Measurements from ENCODE around the gene TMEM182. TPM values are rescaled to one million over a fixed set of nuclear protein-coding genes. Genes with fewer than 3 reads are reported as not detected.

The TMEM182 gene
- total RNA-seq, 2 experiments from 2014 or later, result 4.9 to 6.3 TPM

- no peak overlapping the region for H3K27ac Mint-ChIP-seq
- intact Hi-C loops (cut with micrococcal nuclease), result no loop called here
- no peaks in the 10 kb centered on the region for H3K4me1 Mint-ChIP-seq (ENCODE audit: low read depth)
- H3K9me3 Mint-ChIP-seq, result no peaks in the 10 kb centered on the region
- no peak for DNase-seq
- H3K36me3 Mint-ChIP-seq (ENCODE audit: low read depth), result peaks cover 4% of the 10 kb centered on the region
- CTCF ChIA-PET, result interaction anchor here (1.1 kb wide), 2 partner anchors 15 to 17 kb away, joined by 3 to 4 read pairs; no protein-coding TSS in a partner anchor
- no peaks in the 10 kb centered on the region for H3K27me3 Mint-ChIP-seq (ENCODE audit: low read depth)
- H3K4me3 Mint-ChIP-seq, result no peak overlapping the region
These were observed 28.2 kb downstream of the TMEM182 start for GRCh38 chr2:102790091-102790455.

- Mint-ChIP-seq H3K4me3 (no peak overlapping the region), H3K9me3 (peaks cover 7% of the 10 kb centered on the region)
- intact Hi-C loops (cut with micrococcal nuclease), result no loop called here
These were observed 30.9 kb downstream of the TMEM182 start for GRCh38 chr2:102792568-102793208.

GRCh38 chr2:102795641-102796040 lies 33.8 kb downstream of the TMEM182 start:
- Mint-ChIP-seq H3K27ac (no peak overlapping the region), H3K27me3 (ENCODE audit: low read depth) (no peaks in the 10 kb centered on the region), H3K4me3 (no peak overlapping the region), H3K9me3 (peaks cover 27% of the 10 kb centered on the region), H3K4me1 (ENCODE audit: low read depth) (no peaks in the 10 kb centered on the region), H3K36me3 (ENCODE audit: low read depth) (peaks cover 42% of the 10 kb centered on the region)
- CTCF ChIA-PET, result interaction anchor here (0.9 kb wide), 1 partner anchor 46 kb away, joined by 3 read pairs; no protein-coding TSS in a partner anchor
- intact Hi-C loops (cut with micrococcal nuclease), result no loop called here
- DNase-seq, result no peak

More at GRCh38 chr2:102792568-102793208, 30.9 kb downstream of the TMEM182 start:
- DNase-seq, result no peak
- CTCF ChIA-PET, result no interaction called here
- Mint-ChIP-seq H3K27ac (no peak overlapping the region), H3K4me1 (ENCODE audit: low read depth) (no peaks in the 10 kb centered on the region), H3K27me3 (ENCODE audit: low read depth) (no peaks in the 10 kb centered on the region), H3K36me3 (ENCODE audit: low read depth) (peaks cover 15% of the 10 kb centered on the region)

GRCh38 chr2:102796337-102796736 lies 34.5 kb downstream of the TMEM182 start:
- CTCF ChIA-PET, result interaction anchor here (0.9 to 1.4 kb wide), 2 partner anchors 10 to 45 kb away, joined by 3 to 5 read pairs; no protein-coding TSS in a partner anchor
- no peaks in the 10 kb centered on the region for H3K4me1 Mint-ChIP-seq (ENCODE audit: low read depth)
- H3K27me3 Mint-ChIP-seq (ENCODE audit: low read depth), result no peaks in the 10 kb centered on the region
- intact Hi-C loops (cut with micrococcal nuclease), result no loop called here
- H3K9me3 Mint-ChIP-seq, result peaks cover 34% of the 10 kb centered on the region
- DNase-seq, result no peak
- no peak overlapping the region for H3K27ac Mint-ChIP-seq
- no peak overlapping the region for H3K4me3 Mint-ChIP-seq
- H3K36me3 Mint-ChIP-seq (ENCODE audit: low read depth), result peaks cover 47% of the 10 kb centered on the region

- no peak overlapping the region for H3K4me3 Mint-ChIP-seq
- no peaks in the 10 kb centered on the region for H3K4me1 Mint-ChIP-seq (ENCODE audit: low read depth)
- CTCF ChIA-PET, result interaction anchor here (1.4 kb wide), 1 partner anchor 9 kb away, joined by 5 read pairs; no protein-coding TSS in a partner anchor
- intact Hi-C loops (cut with micrococcal nuclease), result no loop called here
- peaks cover 45% of the 10 kb centered on the region for H3K9me3 Mint-ChIP-seq
- H3K36me3 Mint-ChIP-seq (ENCODE audit: low read depth), result peaks cover 56% of the 10 kb centered on the region
- H3K27ac Mint-ChIP-seq, result no peak overlapping the region
- H3K27me3 Mint-ChIP-seq (ENCODE audit: low read depth), result no peaks in the 10 kb centered on the region
- no peak for DNase-seq
These were observed 35.7 kb downstream of the TMEM182 start for GRCh38 chr2:102797486-102797885.

- no peak overlapping the region for H3K27ac Mint-ChIP-seq
- CTCF ChIA-PET, result no interaction called here
- H3K4me3 Mint-ChIP-seq, result no peak overlapping the region
- no peak for DNase-seq
- intact Hi-C loops (cut with micrococcal nuclease), result no loop called here
- H3K36me3 Mint-ChIP-seq (ENCODE audit: low read depth), result peaks cover 60% of the 10 kb centered on the region
- H3K27me3 Mint-ChIP-seq (ENCODE audit: low read depth), result no peaks in the 10 kb centered on the region
- H3K4me1 Mint-ChIP-seq (ENCODE audit: low read depth), result peaks cover 3% of the 10 kb centered on the region
- peaks cover 48% of the 10 kb centered on the region for H3K9me3 Mint-ChIP-seq
These were observed 36.4 kb downstream of the TMEM182 start for GRCh38 chr2:102798181-102798580.

GRCh38 chr2:102801098-102801718 lies 39.4 kb downstream of the TMEM182 start:
- intact Hi-C loops (cut with micrococcal nuclease), result no loop called here
- CTCF ChIA-PET, result interaction anchor here (3.0 kb wide), 1 partner anchor 48 kb away, joined by 11 read pairs; no protein-coding TSS in a partner anchor
- Mint-ChIP-seq H3K36me3 (ENCODE audit: low read depth) (peaks cover 61% of the 10 kb centered on the region), H3K27me3 (ENCODE audit: low read depth) (no peaks in the 10 kb centered on the region), H3K27ac (no peak overlapping the region), H3K9me3 (peaks cover 45% of the 10 kb centered on the region), H3K4me1 (ENCODE audit: low read depth) (peaks cover 9% of the 10 kb centered on the region), H3K4me3 (no peak overlapping the region)
- peak; percentile 10 for DNase-seq

- Mint-ChIP-seq H3K9me3 (peaks cover 45% of the 10 kb centered on the region), H3K36me3 (ENCODE audit: low read depth) (peaks cover 58% of the 10 kb centered on the region), H3K4me1 (ENCODE audit: low read depth) (peaks cover 9% of the 10 kb centered on the region), H3K27ac (no peak overlapping the region), H3K4me3 (no peak overlapping the region), H3K27me3 (ENCODE audit: low read depth) (no peaks in the 10 kb centered on the region)
- intact Hi-C loops (cut with micrococcal nuclease), result no loop called here
- DNase-seq, result no peak
- CTCF ChIA-PET, result interaction anchor here (0.7 to 3.0 kb wide), 3 partner anchors 38 to 329 kb away, joined by 3 to 11 read pairs (median 4); partner anchors contain the start of gene SLC9A4
These were observed 40.2 kb downstream of the TMEM182 start for GRCh38 chr2:102801858-102802699.

- no peak for DNase-seq
- Mint-ChIP-seq H3K27ac (no peak overlapping the region), H3K36me3 (ENCODE audit: low read depth) (peaks cover 47% of the 10 kb centered on the region), H3K27me3 (ENCODE audit: low read depth) (no peaks in the 10 kb centered on the region), H3K9me3 (peaks cover 39% of the 10 kb centered on the region), H3K4me1 (ENCODE audit: low read depth) (peaks cover 9% of the 10 kb centered on the region), H3K4me3 (no peak overlapping the region)
- CTCF ChIA-PET, result interaction anchor here (0.5 to 3.0 kb wide), 4 partner anchors 36 to 330 kb away, joined by 3 to 11 read pairs (median 4); partner anchors contain the start of gene SLC9A4
- intact Hi-C loops (cut with micrococcal nuclease), result no loop called here
These were observed 41.4 kb downstream of the TMEM182 start for GRCh38 chr2:102803041-102803896.

GRCh38 chr2:102803897-102804217 lies 42.0 kb downstream of the TMEM182 start:
- Mint-ChIP-seq H3K36me3 (ENCODE audit: low read depth) (peaks cover 44% of the 10 kb centered on the region), H3K27ac (no peak overlapping the region), H3K4me3 (no peak overlapping the region), H3K4me1 (ENCODE audit: low read depth) (peaks cover 9% of the 10 kb centered on the region), H3K27me3 (ENCODE audit: low read depth) (no peaks in the 10 kb centered on the region), H3K9me3 (peaks cover 39% of the 10 kb centered on the region)
- intact Hi-C loops (cut with micrococcal nuclease), result no loop called here
- DNase-seq, result no peak
- CTCF ChIA-PET, result interaction anchor here (0.8 to 3.0 kb wide), 2 partner anchors 51 to 55 kb away, joined by 3 to 11 read pairs; no protein-coding TSS in a partner anchor

GRCh38 chr2:102806250-102806837 lies 44.5 kb downstream of the TMEM182 start:
- Mint-ChIP-seq H3K27me3 (ENCODE audit: low read depth) (no peaks in the 10 kb centered on the region), H3K36me3 (ENCODE audit: low read depth) (peaks cover 22% of the 10 kb centered on the region), H3K4me3 (no peak overlapping the region), H3K4me1 (ENCODE audit: low read depth) (peaks cover 14% of the 10 kb centered on the region), H3K27ac (no peak overlapping the region), H3K9me3 (peaks cover 15% of the 10 kb centered on the region)
- DNase-seq, result peak; percentile 60
- intact Hi-C loops (cut with micrococcal nuclease), result loop anchor here (1.0 kb wide), 3 partner anchors 53 to 333 kb away; partner anchors contain the start of gene SLC9A4
- CTCF ChIA-PET, result interaction anchor here (0.7 to 3.6 kb wide), 16 partner anchors 9 to 333 kb away, joined by 3 to 47 read pairs (median 4); partner anchors contain the start of genes SLC9A4 and TMEM182

Measured in activated naive CD4-positive, alpha-beta T cell treated with anti-CD3 and anti-CD28 coated beads for 36 hours (primary cell).